PC-3 (cell line): ENCODE measurements around the gene PLEKHN1. TPM values are rescaled to one million over a fixed set of nuclear protein-coding genes. Genes with fewer than 3 reads are reported as not detected.
"Not testable (repeated sequence)": the region's sequence is repeated elsewhere in the genome, so short reads cannot be mapped to it uniquely, and the experiment has no call there.

Experiments
- ATAC-seq: fragments of 200-7000 bp; cut with Tn5 transposase; 2 replicates; pipeline ENCODE4 v1.9.1; 2020; ENCODE audit warnings: mild to moderate bottlenecking, moderate library complexity
- BruUV-seq: library from RNA; stranded (reverse); fragments of 400-500 nt; replicated peaks from 2 replicates; lab custom pipeline; 2021; lab: Mats Ljungman, UMichigan
- CTCF ChIA-PET: fragments of 300-600 bp; sonication (Branson Sonifier 250); formaldehyde crosslinking; loops from one replicate; lab custom pipeline; 2022; ENCODE audit warnings: antibody characterized with exemption; lab: Charles Lee
- POLR2A ChIA-PET: fragments of 300-600 bp; sonication (Branson Sonifier 250); formaldehyde crosslinking; loops from one replicate; lab custom pipeline; 2022; ENCODE audit warnings: antibody characterized with exemption; ENCODE audit not compliant: unreplicated experiment; lab: Charles Lee
- DNase-seq: peaks from one replicate; pipeline ENCODE4 v3.0.0-alpha.2; 2015
- H2AFZ ChIP-seq: fragments of 300-600 bp; sonication (generic); 2 replicates; pipeline ENCODE4 v1.6.0; 2016; ENCODE audit warnings: antibody characterized with exemption, low read length
- H3F3A ChIP-seq: fragments of 300-600 bp; sonication (generic); one replicate; pipeline ENCODE4 v1.6.0; 2017; ENCODE audit warnings: antibody characterized with exemption, low read length, control low read depth, mild to moderate bottlenecking; ENCODE audit not compliant: unreplicated experiment
- H3K27ac ChIP-seq: fragments of 300-600 bp; sonication (generic); 2 replicates; pipeline ENCODE4 v1.5.1; 2016; ENCODE audit warnings: mild to moderate bottlenecking, low read length
- H3K27me3 ChIP-seq: fragments of 300-600 bp; sonication (generic); 2 replicates; pipeline ENCODE4 v1.6.1; 2016; ENCODE audit warnings: low read length, mixed read lengths
- H3K36me3 ChIP-seq: fragments of 300-600 bp; sonication (generic); 2 replicates; pipeline ENCODE4 v1.6.1; 2016; ENCODE audit warnings: low read depth, mixed run types, low read length, mixed read lengths
- H3K4me1 ChIP-seq: fragments of 300-600 bp; sonication (generic); 2 replicates; pipeline ENCODE4 v1.5.1; 2016; ENCODE audit warnings: low read length; ENCODE audit not compliant: insufficient read depth
- H3K4me2 ChIP-seq: fragments of 300-600 bp; sonication (generic); 2 replicates; pipeline ENCODE4 v1.6.0; 2016; ENCODE audit warnings: low read length
- H3K4me3 ChIP-seq: fragments of 300-600 bp; sonication (generic); 2 replicates; pipeline ENCODE4 v1.5.1; 2016; ENCODE audit warnings: mild to moderate bottlenecking, low read length, mixed read lengths
- H3K79me2 ChIP-seq: fragments of 300-600 bp; sonication (generic); 2 replicates; pipeline ENCODE4 v1.6.1; 2017; ENCODE audit warnings: low read length, mixed read lengths
- H3K9ac ChIP-seq: fragments of 300-600 bp; sonication (generic); 2 replicates; pipeline ENCODE4 v1.6.0; 2016; ENCODE audit warnings: mild to moderate bottlenecking, low read length
- H3K9me2 ChIP-seq: fragments of 300-600 bp; sonication (generic); replicated peaks from 2 replicates; pipeline ENCODE4 v1.6.1; 2016; ENCODE audit warnings: mixed run types, low read length, mixed read lengths
- H3K9me3 ChIP-seq: fragments of 300-600 bp; sonication (generic); 2 replicates; pipeline ENCODE4 v1.6.1; 2016; ENCODE audit warnings: low read length, mixed read lengths
- H4K20me1 ChIP-seq: fragments of 300-600 bp; sonication (generic); 2 replicates; pipeline ENCODE4 v1.6.1; 2016; ENCODE audit warnings: low read length, mixed read lengths
- EZH2 ChIP-seq: fragments of 300-600 bp; sonication (generic); IDR thresholded peaks from one replicate; pipeline ENCODE4 v1.6.1; 2017; ENCODE audit warnings: antibody characterized with exemption, mild to moderate bottlenecking, low read length; ENCODE audit not compliant: unreplicated experiment
- EZH2phosphoT487 ChIP-seq: fragments of 300-600 bp; sonication (generic); IDR thresholded peaks from 2 replicates; pipeline ENCODE4 v1.6.1; 2018; ENCODE audit warnings: mild to moderate bottlenecking, antibody characterized with exemption, low read length, borderline replicate concordance
- intact Hi-C: fragments of 100-400 bp; cut with micrococcal nuclease; formaldehyde crosslinking; loops from 2 replicates; pipeline ENCODE4 v1.9.0; 2023
- total RNA-seq: library from RNA; depleted of rRNA; stranded (reverse); fragments of >200 nt; gene quantifications from 2 replicates; pipeline ENCODE4 v1.2.3, GENCODE V29; 2014
- TF ChIP-seq, protein P1 (sequence below): fragments of 300-600 bp; sonication (generic); conservative IDR thresholded peaks from 2 replicates; pipeline ENCODE4 v1.5.1; 2017; ENCODE audit warnings: antibody characterized with exemption, low read depth, mild to moderate bottlenecking, low read length

The PLEKHN1 gene
- total RNA-seq, 1 experiment from 2014 or later, result 14.0 TPM

DNA sequence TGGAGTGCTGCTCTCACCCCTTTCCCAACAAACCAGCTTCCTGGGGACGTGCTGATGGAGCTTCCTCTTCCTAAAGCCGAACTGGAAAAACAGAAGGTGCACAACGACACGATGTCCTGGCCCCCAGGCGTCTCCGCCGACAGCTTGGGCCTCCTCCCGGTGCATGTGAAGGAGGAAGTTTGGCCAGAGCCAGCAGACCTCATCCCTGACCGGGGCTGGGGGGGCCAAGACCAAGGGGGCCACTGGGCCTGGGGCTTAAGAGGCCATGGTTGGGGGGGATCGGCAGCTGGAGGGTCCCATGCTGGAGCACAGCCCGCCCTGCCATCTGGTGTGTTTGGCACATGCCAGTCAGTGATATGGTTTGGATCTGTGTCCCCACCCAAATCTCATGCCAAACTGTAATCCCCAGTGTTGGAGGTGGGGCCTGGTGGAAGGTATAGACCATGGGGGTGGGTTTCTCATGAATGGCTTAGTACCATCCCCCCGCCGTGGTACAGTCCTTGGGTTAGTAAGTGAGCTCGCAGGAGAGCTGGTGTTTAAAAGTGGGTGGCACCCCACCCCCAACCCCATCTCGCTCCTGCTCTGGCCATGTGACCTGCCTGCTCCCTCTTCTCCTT, 27.2 kb downstream of the PLEKHN1 start:
- BruUV-seq, result no TSS peak
- Histone ChIP-seq H3K9me2 (no peaks in the 10 kb centered on the region), H3K27ac (no peak overlapping the region), H3K36me3 (peaks cover 3% of the 10 kb centered on the region), H2AFZ (no peak overlapping the region), H3K27me3 (no peaks in the 10 kb centered on the region), H3K4me3 (no peak overlapping the region), H3F3A (no peaks in the 10 kb centered on the region), H3K9me3 (no peaks in the 10 kb centered on the region), H3K4me2 (no peak overlapping the region), H3K9ac (no peak overlapping the region), H3K79me2 (peaks cover 11% of the 10 kb centered on the region), H3K4me1 (no peaks in the 10 kb centered on the region), H4K20me1 (peaks cover 17% of the 10 kb centered on the region)
- DNase-seq (no peak), ATAC-seq (no peak)
- ChIA-PET POLR2A (no interaction called here), CTCF (no interaction called here)
- TF ChIP-seq, protein P1, sequence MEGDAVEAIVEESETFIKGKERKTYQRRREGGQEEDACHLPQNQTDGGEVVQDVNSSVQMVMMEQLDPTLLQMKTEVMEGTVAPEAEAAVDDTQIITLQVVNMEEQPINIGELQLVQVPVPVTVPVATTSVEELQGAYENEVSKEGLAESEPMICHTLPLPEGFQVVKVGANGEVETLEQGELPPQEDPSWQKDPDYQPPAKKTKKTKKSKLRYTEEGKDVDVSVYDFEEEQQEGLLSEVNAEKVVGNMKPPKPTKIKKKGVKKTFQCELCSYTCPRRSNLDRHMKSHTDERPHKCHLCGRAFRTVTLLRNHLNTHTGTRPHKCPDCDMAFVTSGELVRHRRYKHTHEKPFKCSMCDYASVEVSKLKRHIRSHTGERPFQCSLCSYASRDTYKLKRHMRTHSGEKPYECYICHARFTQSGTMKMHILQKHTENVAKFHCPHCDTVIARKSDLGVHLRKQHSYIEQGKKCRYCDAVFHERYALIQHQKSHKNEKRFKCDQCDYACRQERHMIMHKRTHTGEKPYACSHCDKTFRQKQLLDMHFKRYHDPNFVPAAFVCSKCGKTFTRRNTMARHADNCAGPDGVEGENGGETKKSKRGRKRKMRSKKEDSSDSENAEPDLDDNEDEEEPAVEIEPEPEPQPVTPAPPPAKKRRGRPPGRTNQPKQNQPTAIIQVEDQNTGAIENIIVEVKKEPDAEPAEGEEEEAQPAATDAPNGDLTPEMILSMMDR, result no peak
- TF ChIP-seq EZH2phosphoT487 (no peak), EZH2 (no peak)
- intact Hi-C loops, result no loop called here

DNA sequence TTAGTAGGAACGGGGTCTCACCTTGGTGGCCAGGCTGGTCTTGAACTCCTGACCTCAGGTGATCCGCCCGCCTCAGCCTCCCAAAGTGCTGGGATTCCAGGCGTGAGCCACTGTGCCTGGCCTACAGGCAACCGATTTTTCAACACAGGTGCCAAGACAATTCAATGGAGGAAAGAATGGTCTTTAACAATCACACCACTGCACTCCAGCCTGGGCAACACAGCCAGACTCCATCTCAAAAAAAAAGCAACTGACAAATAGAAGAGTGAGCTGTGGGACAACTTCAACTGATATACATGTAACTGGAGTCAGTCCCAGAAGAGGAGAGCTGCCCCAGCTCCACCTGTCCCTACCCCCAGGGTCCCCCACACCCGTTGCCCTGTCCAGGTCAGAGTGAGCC, 28.3 kb downstream of the PLEKHN1 start:
- H3K27me3 ChIP-seq, H3K27ac ChIP-seq, H2AFZ ChIP-seq, H3K4me3 ChIP-seq, POLR2A ChIA-PET, H3K9ac ChIP-seq, H3K4me1 ChIP-seq, H3K4me2 ChIP-seq, H3K9me2 ChIP-seq, DNase-seq, ATAC-seq, BruUV-seq, H3F3A ChIP-seq, H3K9me3 ChIP-seq, intact Hi-C loops, H3K36me3 ChIP-seq: not testable (repeated sequence)
- peaks cover 22% of the 10 kb centered on the region for H4K20me1 ChIP-seq
- peaks cover 20% of the 10 kb centered on the region for H3K79me2 ChIP-seq
- CTCF ChIA-PET, result interaction anchor here (0.6 kb wide), 1 partner anchor 136 kb away, joined by 3 read pairs; no protein-coding TSS in a partner anchor

DNA sequence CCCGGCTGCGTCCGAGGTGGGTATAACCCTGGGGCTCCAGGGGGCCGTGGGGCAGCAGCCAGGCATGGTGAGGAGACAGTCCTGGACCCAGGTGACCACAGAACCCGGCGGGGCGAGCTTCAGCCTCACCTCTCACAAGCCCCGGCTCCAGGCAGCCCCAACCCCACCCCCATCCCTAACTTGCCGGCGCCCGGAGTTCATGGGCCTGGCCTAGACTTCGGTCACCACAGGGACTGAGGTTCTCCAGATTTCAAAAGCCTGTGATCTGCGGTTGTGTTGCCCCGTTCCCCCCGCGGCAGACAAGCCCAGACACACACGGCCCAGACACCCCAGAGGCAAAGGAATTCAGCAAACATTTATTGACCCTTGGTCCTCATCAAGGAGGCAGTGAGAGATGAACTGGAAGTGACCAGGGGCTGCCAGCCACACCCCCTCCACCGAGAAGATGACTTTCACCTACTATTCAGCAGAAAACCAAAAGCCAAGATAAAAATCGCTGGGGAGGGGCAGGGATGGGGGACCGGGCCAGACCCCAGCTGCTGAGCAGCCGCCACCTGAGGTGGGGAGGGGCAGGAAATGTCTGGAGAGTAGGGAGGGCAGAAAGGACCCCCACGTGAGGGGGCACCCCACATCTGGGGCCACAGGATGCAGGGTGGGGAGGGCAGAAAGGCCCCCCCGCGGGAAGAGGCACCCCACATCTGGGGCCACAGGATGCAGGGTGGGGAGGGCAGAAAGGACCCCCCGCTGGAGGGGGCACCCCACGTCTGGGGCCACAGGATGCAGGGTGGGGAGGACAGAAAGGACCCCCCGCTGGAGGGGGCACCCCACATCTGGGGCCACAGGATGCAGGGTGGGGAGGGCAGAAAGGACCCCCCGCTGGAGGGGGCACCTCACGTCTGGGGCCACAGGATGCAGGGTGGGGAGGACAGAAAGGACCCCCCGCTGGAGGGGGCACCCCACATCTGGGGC, 29.7 kb downstream of the PLEKHN1 start:
- intact Hi-C loops, result no loop called here
- Histone ChIP-seq H3K9me3 (no peaks in the 10 kb centered on the region), H2AFZ (no peak overlapping the region), H3K9ac (no peak overlapping the region), H3K4me2 (no peak overlapping the region), H4K20me1 (peaks cover 22% of the 10 kb centered on the region), H3K79me2 (peaks cover 28% of the 10 kb centered on the region), H3F3A (no peaks in the 10 kb centered on the region), H3K4me3 (no peak overlapping the region), H3K27ac (no peak overlapping the region), H3K4me1 (peaks cover 3% of the 10 kb centered on the region; the same call in 1 of the 2 replicates), H3K36me3 (peaks cover 3% of the 10 kb centered on the region), H3K27me3 (no peaks in the 10 kb centered on the region), H3K9me2 (no peaks in the 10 kb centered on the region)
- ATAC-seq, result no peak
- TF ChIP-seq EZH2, result no peak
- no peak for TF ChIP-seq EZH2phosphoT487
- TF ChIP-seq, protein P1, result no peak
- BruUV-seq, result no TSS peak
- POLR2A ChIA-PET, result interaction anchor here (0.5 to 0.6 kb wide), 2 partner anchors 11 to 20 kb away, joined by 3 to 6 read pairs; no protein-coding TSS in a partner anchor
- no peak for DNase-seq
- CTCF ChIA-PET, result no interaction called here
